ENCODE measurements around the gene FGF6.

GRCh38 chr12:4412465-4412864 is 33.1 kb downstream of the FGF6 start:
- TF ChIP-seq EP300 (IDR thresholded peaks at IDR 0.05): no peak
- TF ChIP-seq, protein P1, sequence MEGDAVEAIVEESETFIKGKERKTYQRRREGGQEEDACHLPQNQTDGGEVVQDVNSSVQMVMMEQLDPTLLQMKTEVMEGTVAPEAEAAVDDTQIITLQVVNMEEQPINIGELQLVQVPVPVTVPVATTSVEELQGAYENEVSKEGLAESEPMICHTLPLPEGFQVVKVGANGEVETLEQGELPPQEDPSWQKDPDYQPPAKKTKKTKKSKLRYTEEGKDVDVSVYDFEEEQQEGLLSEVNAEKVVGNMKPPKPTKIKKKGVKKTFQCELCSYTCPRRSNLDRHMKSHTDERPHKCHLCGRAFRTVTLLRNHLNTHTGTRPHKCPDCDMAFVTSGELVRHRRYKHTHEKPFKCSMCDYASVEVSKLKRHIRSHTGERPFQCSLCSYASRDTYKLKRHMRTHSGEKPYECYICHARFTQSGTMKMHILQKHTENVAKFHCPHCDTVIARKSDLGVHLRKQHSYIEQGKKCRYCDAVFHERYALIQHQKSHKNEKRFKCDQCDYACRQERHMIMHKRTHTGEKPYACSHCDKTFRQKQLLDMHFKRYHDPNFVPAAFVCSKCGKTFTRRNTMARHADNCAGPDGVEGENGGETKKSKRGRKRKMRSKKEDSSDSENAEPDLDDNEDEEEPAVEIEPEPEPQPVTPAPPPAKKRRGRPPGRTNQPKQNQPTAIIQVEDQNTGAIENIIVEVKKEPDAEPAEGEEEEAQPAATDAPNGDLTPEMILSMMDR (IDR thresholded peaks at IDR 0.05): no peak
